HG03108 (cell line): ENCODE results near the gene PEAR1.

ENCODE experiments used
- ATAC-seq: cut with Tn5 transposase; IDR thresholded peaks from one replicate; pipeline ENCODE4 v1.9.1; 2021; ENCODE audit warnings: moderate library complexity; ENCODE audit not compliant: unreplicated experiment

Gene PEAR1

DNA sequence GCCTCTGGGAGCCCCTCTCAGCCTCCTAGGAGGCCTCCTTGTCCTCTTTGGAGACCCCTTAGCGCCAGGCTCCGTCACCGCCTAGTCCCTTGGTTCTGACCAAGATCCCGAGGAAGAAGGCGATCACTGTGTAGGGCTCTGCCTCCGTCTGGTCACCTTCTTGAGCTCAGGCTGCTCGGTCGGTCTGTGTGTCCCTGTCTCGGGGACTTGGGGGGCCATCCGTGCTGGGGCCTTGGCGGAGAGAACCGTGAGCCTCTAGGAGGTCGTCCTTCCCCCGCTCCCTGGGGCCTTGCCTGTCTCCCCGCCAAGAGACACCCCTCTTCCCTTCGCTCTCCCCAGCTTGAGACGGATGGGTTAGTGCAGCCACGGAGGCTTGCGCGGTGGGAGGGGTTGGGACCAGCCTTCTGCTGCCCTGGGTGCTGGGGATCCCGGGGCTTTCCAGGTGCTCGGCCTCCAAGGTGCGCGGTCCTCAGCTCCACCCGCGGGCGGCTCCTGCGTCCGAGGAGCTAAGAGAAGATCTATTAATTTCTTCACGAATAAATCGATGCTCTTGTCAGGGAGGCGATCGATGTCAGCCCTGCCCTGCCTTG is 33.9 kb upstream of the PEAR1 start:
- no peak for ATAC-seq

DNA sequence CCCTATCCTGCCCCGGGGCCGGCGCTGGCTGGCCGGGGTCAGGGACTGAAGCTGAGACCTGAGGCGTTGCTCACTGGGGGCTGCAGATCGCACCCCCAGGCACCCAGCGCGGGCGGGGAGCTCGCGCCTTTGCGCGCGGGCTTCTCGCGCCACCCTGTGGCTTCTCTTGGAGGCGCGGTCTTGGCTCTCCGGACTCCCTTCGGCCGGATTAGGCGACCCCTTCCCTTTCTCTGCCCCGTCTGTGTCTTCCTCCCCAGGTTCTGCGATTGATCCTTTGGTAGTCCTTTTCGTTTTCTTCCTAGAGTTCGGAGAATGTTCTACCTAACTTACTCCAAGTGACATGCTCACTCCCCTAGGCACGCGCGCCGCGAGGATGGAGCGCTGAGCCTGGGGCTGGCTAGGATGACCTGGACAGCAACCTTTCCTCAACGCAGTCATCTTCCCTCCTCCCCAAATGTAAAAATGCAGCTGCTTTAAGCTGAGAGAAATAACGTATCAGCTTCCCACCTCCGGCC is 33.3 kb upstream of the PEAR1 start:
- ATAC-seq = no peak

DNA sequence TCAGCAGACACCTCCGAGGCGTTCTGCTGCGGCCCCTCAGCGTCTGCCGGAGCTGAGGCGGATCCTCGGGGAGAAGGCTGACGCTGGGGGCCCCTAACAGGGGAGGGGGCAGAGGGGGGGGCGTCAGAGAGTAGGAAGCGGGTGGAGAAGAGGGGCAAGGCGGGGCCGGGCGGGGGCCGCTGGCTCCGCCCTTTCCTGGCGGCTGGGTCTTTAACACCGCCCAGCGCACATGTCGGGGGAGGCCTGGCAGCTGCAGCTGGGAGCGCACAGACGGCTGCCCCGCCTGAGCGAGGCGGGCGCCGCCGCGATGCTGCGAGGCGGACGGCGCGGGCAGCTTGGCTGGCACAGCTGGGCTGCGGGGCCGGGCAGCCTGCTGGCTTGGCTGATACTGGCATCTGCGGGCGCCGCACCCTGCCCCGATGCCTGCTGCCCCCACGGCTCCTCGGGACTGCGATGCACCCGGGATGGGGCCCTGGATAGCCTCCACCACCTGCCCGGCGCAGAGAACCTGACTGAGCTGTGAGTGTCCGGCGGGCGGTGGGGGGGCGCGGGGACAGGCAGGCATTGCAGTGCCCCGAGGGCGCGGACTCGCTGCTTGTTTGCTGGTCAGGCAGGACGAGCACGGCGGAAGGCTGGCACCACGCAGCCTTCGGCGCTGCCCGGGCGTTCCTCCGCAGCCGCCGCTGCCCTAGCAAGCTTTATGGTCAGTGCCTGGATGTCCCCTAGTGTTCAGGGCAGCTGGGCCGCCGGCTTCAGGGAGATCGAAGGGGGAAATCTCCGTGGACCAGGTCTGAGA is 32.7 kb upstream of the PEAR1 start, which contains the start of gene NTRK1:
NTRK1 (plus strand) TSS at position 238 of the 796 bp plus-strand sequence; CDS start at position 308, 70 bp downstream.
- no peak for ATAC-seq

DNA sequence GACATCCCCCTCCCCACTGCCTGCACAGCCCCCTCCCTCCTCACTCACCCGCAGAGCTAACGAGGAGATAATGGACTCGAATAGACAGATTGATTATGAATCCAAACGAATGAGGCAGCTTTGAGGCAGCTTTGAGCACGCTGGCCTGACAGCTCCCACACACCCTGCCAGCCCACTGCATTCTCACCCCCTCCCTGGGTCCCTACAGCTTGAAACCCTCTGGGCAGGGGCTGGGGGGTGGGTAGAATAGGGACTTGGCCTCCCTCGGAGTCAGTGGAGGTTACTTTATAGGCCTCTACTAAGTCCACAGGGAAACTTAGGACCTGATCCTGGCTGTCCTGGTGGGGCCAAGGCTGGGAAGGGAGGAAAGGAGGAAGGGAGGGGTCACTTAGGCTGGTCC is 30.9 kb upstream of the PEAR1 start:
- ATAC-seq = no peak

DNA sequence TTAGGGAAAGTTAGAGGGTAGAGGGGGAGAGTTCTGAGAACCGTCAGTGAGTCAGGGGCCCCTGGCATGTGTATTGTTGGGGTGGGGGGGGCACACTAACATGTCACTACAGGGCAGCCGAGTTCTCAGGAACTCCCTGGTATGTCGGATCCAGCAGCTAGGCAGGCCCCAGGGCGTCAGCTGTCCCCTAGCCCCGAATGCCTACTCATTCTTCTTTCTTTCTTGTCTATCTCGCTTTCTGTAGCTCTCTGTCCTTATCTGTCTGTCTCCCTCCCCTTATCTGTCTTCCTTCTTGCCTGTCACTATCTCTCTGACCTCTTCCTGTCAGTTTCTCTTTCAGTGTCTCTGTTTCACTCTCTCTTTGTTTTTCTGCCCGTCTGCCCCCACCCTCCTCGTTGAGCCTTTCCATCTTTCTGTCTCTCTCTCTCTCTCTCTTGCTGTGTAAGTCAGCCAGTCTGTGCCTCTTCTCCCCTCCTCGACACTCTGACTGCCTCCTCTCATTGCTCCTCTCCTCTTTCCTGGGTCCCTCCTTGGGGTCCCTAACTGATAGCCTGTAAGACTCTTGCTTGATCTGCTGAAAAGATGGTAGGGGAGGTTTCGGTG is 30.4 kb upstream of the PEAR1 start:
- ATAC-seq = no peak

DNA sequence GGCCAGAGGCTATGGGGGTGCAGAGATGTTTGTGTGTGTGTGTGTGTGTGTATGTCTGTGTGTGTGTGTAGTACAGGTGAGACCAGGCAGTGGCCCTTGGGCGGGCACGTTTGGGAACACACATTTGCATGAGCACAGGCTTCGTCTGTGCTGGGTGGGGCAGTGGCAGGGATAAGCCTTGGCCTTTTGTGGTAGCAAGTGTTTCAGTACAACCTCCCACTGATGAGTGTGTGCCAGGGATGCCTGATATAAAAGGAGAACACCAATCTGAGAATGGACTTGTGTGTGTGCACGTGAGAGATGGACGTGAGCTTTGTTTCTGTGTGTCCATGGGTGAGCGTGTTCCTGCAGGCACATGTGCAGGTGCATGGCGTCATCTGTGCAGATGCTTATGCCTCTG is 29.9 kb upstream of the PEAR1 start:
- ATAC-seq = no peak

DNA sequence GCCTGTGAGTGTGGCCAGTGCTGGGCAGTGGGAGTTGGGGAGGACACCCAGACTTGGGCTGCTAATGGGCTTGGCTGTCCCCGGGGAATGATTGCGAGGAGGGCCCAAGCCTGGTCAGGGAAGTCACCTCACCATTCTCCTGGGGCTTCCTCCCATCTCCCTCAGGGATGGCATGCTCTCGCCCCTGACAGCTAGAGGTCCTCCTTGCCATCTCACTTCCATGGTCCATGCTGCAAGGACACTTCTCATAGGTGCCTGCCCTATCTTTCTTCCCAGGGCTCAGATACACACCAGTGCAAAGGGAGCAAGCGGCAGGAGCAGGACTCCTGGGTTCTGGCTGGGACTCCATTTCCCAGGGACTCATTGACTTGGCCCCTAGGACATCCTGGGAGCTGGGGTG is 28.7 kb upstream of the PEAR1 start:
- no peak for ATAC-seq

DNA sequence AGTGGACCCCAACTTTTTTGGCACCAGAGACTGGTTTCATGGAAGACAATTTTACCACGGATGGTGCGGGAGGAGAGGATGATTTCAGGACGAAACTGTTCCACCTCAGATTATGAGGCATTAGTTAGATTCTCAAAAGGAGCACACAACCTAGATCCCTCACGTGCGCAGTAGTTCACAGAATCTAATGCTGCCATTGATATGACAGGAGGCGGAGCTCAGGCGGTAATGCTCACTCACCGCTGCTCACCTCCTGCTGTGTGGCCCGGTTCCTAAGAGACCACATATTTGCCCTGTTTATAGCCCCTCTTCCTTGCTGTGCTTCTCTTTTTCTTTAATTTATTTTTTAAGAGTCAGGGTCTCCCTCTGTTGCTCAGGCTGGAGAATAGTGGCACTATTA is 28.3 kb upstream of the PEAR1 start:
- no peak for ATAC-seq

DNA sequence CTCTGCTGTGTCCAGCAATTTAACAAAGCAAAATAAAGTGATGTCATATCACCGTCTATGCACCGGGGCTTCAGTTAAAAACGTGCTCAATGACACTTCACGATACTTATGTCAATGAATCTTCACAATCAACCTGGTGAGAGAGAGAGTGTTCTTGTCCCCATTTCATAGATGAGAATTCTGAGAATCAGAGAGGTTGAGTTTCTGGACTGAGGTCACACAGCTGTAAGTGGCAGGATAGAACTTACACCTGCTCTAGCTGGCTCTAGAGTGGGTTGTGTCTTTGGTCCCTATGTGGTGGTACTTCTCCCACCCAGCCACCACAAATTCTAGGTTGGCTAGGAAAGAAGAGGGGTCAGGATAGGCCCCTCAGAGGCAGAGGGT is 27.7 kb upstream of the PEAR1 start:
- ATAC-seq = no peak

DNA sequence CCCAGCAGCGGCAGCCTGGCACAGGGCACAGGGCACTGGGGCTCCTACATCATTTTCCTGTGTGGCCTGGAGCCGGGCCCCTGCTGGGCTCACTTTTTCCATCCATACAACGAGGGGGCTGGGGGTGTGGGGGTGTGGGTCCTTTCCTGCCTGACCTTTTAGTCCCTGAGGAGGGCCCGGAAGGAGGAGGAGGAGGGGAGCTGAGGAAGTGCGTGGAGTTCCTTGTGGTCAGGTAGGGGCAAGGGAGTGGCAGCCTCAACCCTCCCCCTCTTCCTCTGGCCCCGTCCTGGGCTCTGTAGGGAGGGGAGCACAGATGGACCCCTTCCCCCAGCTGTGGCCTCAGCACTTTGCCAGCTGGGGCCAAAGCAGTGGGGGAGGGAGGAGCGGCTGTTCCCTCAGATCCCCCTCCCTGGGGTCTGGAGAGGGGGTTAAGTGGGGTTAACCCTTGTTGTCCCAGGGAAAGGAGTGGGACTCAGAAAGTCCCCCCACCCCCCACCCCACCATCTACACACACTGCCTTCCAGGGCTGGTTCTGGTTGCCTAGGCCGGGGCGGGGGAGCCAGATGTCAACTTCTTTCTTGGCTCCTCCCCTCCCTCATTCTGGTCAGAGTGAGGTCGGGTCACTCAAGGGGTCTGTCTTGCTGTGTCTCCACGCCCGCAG is 27.1 kb upstream of the PEAR1 start:
- ATAC-seq = no peak

DNA sequence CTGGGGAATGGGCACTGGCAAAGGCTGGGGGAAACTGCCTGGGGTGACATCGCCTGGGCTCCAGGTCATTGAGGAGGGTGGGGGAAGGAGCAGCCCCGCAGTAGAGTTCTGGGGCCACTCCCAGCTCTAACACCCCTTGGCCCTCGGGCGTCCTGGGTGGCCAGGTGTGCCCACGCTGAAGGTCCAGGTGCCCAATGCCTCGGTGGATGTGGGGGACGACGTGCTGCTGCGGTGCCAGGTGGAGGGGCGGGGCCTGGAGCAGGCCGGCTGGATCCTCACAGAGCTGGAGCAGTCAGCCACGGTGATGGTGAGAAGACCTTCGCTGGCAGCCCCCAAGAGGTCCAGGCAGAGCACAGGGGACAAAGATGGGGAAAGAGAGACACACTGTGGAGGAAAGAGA is 25.2 kb upstream of the PEAR1 start:
- ATAC-seq = no peak

DNA sequence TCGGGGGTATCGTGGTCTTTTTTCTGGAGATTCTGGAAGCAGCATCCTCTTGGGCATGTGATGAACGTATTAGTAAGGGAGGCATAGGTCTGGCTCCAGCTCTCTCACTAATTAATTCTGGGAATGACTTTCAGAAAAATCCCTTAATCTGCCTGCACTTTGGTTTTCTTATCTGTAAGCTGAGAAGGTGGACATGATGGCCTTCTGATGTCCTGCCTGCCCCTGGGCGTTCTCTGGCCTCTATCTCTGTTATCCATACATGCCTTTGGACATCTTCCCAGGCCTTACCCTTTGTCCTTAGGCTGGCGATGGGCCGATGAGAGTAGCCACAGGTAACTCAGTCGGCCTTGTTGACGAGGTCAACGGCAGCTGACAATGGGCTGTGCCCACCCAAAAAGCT is 24.1 kb upstream of the PEAR1 start:
- ATAC-seq = no peak

DNA sequence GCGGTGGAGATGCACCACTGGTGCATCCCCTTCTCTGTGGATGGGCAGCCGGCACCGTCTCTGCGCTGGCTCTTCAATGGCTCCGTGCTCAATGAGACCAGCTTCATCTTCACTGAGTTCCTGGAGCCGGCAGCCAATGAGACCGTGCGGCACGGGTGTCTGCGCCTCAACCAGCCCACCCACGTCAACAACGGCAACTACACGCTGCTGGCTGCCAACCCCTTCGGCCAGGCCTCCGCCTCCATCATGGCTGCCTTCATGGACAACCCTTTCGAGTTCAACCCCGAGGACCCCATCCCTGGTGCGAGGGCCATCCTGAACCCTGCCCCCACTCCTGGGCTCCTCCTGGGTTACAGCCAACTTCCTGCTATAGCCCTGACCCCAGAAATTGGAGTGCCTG is 19.9 kb upstream of the PEAR1 start:
- no peak for ATAC-seq

DNA sequence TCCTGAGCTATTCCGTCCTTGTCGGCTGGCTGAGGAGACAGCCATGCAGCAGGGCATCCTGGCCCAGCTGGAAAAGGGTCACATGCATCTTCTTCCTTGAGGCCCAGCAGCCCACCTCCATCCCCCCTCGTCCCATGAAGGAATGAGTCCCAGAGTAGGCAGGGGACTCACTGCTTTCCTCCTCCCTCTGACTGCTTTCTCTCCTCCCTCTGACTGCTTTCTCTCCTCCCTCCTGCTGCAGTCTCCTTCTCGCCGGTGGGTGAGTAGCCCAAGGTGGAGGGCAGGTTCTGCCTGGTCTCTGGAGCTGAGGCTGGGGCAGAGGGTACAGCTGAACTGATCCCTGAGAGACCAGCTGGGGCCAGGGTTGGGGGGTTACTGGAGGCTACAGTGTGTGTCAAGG is 19.4 kb upstream of the PEAR1 start:
- no peak for ATAC-seq

DNA sequence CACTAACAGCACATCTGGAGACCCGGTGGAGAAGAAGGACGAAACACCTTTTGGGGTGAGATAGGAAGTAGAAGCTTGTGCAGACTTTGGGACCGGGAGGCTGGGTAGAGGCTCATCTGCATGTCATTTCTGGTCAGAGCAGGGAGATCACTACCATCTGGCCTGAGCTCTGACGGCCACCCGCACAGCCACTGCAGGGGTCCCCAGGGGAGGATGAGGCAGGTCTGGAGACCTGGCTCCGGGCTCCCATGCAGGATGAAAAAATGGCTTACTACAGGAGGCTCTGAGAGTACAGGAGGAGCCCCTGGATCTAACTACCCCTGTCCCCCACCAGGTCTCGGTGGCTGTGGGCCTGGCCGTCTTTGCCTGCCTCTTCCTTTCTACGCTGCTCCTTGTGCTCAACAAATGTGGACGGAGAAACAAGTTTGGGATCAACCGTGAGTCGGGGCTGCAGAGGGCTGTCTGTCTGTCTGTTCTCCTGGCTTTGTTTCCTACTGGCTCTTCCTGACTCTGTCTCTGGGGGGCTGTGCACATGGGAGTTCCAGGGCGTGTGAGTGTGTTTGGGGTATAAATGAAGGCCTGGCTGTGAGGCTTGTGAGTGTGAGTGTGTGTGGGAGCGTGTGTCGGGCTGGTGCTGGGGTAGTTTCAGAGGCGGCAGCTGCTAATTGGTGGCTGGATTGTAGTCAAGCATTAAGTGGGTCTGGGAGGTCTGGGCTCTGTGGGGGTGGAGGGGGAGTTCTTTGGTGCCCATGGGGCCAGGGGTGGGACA is 18.8 kb upstream of the PEAR1 start:
- no peak for ATAC-seq

DNA sequence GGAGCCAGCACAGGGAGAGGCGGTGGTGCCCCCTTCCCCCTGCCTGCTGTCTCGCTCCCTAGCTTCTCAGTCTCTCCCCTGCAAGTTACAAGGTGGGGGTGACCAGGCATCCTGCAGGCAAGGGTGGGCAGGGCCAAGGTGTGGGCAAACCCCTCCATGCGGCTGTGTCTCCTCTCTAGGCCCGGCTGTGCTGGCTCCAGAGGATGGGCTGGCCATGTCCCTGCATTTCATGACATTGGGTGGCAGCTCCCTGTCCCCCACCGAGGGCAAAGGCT is 18.2 kb upstream of the PEAR1 start:
- ATAC-seq = no peak

DNA sequence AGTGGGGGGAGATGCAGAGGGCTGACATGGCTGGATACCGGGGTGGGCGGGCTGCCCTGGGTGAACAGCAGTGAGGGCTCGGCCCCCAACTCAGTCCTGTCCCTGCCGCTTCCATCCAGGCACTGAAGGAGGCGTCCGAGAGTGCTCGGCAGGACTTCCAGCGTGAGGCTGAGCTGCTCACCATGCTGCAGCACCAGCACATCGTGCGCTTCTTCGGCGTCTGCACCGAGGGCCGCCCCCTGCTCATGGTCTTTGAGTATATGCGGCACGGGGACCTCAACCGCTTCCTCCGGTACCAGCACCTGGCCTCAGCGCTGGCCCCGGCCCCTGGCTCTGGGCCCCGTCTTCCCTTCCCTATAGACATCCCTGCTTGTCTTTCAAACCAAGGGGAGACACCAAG is 17.2 kb upstream of the PEAR1 start:
- ATAC-seq = no peak

DNA sequence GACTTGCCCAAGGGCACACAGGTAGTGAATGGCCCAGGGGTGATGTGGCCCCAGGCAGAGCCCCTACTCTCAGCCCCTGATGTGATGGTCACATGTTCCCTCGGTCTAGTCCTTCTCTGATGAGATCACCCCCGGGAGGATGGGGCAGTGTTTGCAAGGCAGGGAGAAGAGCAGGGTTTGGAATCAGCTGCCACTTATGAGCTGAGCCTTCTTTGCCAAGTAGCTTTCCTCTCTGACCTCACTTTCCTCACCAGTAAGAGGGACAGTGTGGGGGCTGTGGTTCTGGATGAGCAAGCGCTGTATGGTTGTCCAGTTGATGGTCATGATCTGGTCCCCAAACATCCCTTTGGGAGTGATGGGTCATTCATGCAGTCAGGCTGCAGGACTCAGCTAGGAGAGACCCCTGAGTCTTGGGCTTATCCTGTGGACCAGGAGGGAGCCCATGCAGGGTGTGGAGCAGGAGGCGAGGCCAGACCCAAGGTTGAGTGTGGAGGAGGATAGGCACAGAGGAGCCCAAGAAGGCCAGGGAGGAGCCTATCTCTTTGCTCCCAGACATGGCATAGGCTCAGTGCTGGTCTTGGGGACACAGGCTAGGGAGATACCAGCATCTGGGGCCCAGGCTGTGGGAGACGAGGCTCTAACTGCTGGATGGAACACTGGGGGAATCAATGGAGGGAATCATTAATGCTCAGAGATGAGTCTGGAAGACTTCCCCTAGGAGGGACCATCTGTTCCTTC is 15.9 kb upstream of the PEAR1 start:
- ATAC-seq = no peak

DNA sequence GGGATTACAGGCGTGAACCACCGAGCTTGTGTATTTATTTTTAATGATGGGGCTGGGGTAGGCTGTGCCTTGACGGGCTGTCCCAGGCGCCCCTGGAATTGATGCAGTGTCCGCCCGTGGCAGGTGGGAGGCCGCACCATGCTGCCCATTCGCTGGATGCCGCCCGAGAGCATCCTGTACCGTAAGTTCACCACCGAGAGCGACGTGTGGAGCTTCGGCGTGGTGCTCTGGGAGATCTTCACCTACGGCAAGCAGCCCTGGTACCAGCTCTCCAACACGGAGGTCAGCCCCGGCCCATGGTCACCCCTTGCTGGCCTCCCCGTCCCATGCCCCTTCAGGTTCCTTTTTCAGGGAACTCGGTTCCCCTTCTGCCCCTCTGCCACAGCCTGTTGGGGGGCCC is 13.6 kb upstream of the PEAR1 start:
- no peak for ATAC-seq

DNA sequence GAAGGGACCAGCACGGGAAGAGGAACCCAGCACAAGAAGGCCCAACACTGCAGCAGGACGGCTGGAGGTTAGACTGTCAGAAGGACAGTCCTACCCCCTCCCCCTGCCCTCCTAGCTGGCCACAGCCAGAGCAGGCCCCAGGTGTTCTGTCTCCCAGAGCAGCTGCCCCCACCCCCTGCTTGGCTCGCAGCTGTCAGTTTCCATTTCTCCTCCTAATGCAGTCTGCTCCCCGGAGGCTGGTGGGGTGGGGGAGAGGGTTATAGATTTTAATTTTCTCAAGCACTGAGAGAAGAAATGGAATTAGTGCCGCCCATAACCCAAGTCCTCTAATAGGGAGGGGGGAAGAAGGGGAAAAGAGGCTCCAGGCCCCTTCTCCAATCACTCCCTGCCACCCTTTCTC is 13.0 kb upstream of the PEAR1 start:
- ATAC-seq = no peak

DNA sequence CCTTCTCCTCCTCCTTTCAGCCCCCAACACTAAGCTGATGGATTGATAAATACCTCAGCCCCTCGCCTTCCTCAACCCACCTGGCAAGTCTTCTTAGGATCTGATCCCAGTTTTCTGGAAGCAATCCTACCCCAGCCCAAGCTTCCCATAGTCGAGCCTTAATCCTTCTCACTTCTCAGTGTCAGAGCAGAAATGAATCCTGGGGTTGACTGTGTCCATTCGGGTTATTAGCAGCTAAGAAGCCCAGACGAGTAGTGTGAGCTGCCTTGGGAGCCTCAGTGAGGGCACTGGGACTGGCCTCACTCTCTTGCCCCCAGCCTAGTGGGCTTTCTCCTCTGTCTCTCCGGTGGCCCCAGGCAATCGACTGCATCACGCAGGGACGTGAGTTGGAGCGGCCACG is 12.4 kb upstream of the PEAR1 start:
- no peak for ATAC-seq
